ENCODE measurements around the gene CEP112.

Gene CEP112

GRCh38 chr17:65698381-65699061 lies 493.4 kb downstream of the CEP112 start:
- no peak overlapping the region for H3K4me3 ChIP-seq

GRCh38 chr17:65697661-65698060 lies 494.3 kb downstream of the CEP112 start:
- Histone ChIP-seq H3K36me3 (no peaks in the 10 kb centered on the region), H3K27me3 (no peaks in the 10 kb centered on the region), H3K4me3 (no peak overlapping the region), H3K9me3 (no peaks in the 10 kb centered on the region), H3K4me1 (no peaks in the 10 kb centered on the region), H3K27ac (no peak overlapping the region)
- no peak for TF ChIP-seq CTCF (IDR thresholded peaks at IDR 0.05)
- no peak for DNase-seq
- intact Hi-C loops (cut with DNase I; ENCODE audit: low total_unique reads), result no loop called here

More at GRCh38 chr17:65698381-65699061, 493.4 kb downstream of the CEP112 start:
- Histone ChIP-seq H3K27me3 (no peaks in the 10 kb centered on the region), H3K36me3 (no peaks in the 10 kb centered on the region), H3K4me1 (no peaks in the 10 kb centered on the region), H3K9me3 (no peaks in the 10 kb centered on the region), H3K27ac (no peak overlapping the region)
- intact Hi-C loops (cut with DNase I; ENCODE audit: low total_unique reads), result no loop called here
- DNase-seq, result no peak
- no peak for TF ChIP-seq CTCF (IDR thresholded peaks at IDR 0.05)

GRCh38 chr17:65696739-65697394 lies 495.1 kb downstream of the CEP112 start:
- H3K27me3 ChIP-seq, result no peaks in the 10 kb centered on the region
- no peak for DNase-seq
- H3K9me3 ChIP-seq, result no peaks in the 10 kb centered on the region
- intact Hi-C loops (cut with DNase I; ENCODE audit: low total_unique reads), result no loop called here
- no peaks in the 10 kb centered on the region for H3K4me1 ChIP-seq
- TF ChIP-seq CTCF (IDR thresholded peaks at IDR 0.05), result no peak
- no peak overlapping the region for H3K27ac ChIP-seq
- H3K4me3 ChIP-seq, result no peak overlapping the region
- H3K36me3 ChIP-seq, result no peaks in the 10 kb centered on the region

GRCh38 chr17:65694601-65695000 lies 497.3 kb downstream of the CEP112 start:
- H3K4me1 ChIP-seq, result no peaks in the 10 kb centered on the region
- no peak overlapping the region for H3K27ac ChIP-seq
- no peak for DNase-seq
- TF ChIP-seq CTCF (IDR thresholded peaks at IDR 0.05), result no peak
- no peak overlapping the region for H3K4me3 ChIP-seq
- no peaks in the 10 kb centered on the region for H3K27me3 ChIP-seq
- no peaks in the 10 kb centered on the region for H3K36me3 ChIP-seq
- no peaks in the 10 kb centered on the region for H3K9me3 ChIP-seq
- intact Hi-C loops (cut with DNase I; ENCODE audit: low total_unique reads), result no loop called here

- H3K27ac ChIP-seq, result no peak overlapping the region
- no peak overlapping the region for H3K4me3 ChIP-seq
- no peak for TF ChIP-seq CTCF (IDR thresholded peaks at IDR 0.05)
These were observed 501.2 kb downstream of the CEP112 start for GRCh38 chr17:65690626-65691310.

More at GRCh38 chr17:65690626-65691310, 501.2 kb downstream of the CEP112 start:
- intact Hi-C loops (cut with DNase I; ENCODE audit: low total_unique reads), result no loop called here
- Histone ChIP-seq H3K4me1 (no peaks in the 10 kb centered on the region), H3K9me3 (no peaks in the 10 kb centered on the region), H3K27me3 (no peaks in the 10 kb centered on the region), H3K36me3 (peaks cover 0 to 5% (median 4%) of the 10 kb centered on the region in 3 donors)
- no peak for DNase-seq
